Activated T-cell treated with anti-CD3 and anti-CD28 coated beads for 48 hours (primary cell): Measurements from ENCODE around the gene TCTN2.
A peak's percentile ranks its signal among the peaks of the same experiment; 100 is the strongest.

ENCODE experiments used
- DNase-seq: peaks from one replicate; pipeline ENCODE4 v3.0.0-alpha.2; 2020; ENCODE audit warnings: low read depth

TCTN2 gene

DNA sequence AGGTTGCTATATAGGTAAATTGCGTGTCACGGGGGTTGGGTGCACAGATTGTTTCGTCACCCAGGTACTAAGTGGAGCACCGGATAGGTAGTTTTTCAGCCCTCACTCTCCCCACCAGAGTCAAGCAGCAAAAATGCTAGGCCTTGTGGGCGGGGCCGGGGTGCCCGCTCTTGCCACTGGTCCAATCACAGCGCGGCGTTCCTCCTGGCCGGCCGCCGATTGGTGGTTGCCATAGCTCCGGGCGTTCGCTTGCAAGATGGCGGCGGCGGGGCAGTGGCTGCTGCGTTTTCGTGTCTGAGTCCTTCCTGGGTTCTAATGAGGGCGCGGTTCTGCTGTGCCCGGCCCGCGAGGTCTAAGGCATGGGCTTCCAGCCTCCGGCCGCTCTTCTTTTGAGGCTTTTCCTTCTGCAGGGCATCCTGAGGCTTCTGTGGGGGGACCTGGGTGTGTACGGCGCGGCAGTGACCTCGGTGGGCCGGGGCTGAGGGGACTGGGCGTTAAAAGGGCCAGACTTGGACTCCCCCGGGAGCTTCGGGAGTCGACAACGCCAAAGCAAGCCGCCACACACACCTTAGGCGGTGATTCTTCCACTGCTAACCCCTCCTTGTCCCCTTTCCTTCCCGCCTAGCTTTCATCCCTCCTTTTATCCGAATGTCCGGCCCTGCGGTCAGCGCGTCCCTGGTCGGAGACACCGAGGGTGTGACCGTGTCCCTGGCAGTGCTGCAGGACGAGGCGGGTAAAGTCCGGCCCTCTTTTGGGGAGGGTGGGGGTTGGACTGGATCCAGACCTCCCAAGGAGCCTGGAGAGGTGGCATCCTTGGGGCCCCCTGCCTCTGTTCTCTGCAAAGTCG, at the start of gene TCTN2:
TCTN2 (plus strand) TSS at position 232 of the 847 bp plus-strand sequence; CDS start at position 360, 128 bp downstream.
- peak; percentile 93 for DNase-seq

DNA sequence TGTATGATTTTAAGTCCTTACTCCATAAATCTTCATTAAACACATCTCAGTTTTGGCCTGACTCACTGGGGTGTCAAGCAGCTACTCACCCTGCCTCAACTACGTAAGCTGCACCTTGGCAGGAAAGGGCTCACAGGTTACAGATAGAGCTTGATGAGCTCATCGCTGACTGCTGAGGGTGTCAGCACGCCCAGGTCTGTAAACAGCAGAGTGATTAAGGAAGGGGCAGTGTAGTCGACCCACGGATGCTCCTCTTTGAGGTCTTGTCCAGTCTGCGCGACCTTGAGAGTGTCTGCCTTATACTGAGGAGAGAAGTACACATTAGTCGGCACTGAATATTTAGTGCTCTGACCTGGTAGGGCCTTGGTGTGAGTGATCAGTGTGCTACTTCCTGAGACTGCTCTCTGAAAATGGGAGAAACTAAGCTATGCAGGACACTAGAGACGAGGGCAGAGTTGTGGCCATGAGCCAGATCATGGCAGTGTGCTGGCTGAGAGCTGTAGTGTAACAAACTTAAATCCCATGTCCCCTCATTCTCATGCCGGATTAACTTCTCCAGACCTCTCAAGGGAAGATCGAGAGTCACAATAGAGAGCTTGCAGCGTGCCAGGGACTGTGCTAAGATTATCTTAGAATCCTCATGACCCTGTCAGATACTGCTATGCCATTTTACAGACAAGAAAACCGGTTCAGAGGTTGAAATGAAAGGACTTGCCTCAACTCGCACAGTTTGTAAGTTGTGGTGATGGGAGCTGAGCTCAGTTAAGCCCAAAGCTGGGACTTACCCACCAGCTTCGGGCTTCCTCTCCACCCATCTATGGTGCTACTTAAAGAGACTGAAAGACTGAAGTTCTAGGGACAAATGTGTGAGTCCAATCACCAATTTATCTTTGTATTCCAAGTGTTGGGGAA, 49.0 kb upstream of the TCTN2 start:
- DNase-seq, result no peak

- DNase-seq, result peak; percentile 96
Observed at GRCh38 chr12:123633379-123634141, 37.4 kb upstream of the TCTN2 start, which contains the start of the genes EIF2B1 and GTF2H3. TSS of gene EIF2B1 (minus strand) at chr12:123633686. CDS start at chr12:123633557, 129 bp downstream. TSS of gene GTF2H3 (plus strand) at chr12:123633829. CDS start at chr12:123633860, 31 bp downstream.

- DNase-seq, result no peak
Observed at GRCh38 chr12:123634142-123634561, 36.8 kb upstream of the TCTN2 start.

DNA sequence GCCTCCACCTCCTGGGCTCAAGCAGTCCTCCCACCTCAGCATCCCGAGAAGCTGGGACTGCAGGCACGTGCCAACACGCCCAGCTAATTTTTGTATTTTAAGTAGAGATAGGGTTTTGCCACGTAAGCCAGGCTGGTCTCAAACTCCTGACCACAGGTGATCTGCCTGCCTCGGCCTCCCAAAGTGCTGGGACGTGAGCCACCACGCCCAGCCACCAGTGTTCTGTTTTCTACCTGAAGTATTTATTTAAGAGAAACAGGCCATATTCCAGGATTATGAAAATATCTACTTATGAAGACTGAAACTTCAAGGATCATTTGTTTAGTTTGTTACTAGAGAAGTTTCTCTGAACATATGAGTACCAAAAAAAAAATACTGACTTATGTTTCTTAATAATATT, 27.0 kb upstream of the TCTN2 start:
- DNase-seq, result no peak

DNA sequence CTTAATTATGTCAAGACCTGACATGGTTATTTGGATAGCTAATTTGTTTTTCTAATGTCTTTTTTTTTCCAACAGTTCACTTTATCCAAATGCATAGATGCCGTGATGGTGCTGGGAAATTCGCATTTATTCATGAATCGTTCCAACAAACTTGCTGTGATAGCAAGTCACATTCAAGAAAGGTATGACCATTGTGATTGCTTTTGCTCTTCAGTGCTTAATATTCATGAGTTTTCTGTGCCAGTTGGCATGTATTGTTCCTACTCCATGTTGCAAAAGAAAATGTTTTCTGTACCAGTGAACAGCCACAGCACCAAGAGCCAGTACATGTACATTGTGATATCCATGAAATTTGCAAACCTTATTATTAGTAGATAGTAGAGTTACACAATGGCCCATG, 25.5 kb upstream of the TCTN2 start:
- DNase-seq, result no peak

GRCh38 chr12:123645878-123646277, 25.0 kb upstream of the TCTN2 start:
- no peak for DNase-seq

DNA sequence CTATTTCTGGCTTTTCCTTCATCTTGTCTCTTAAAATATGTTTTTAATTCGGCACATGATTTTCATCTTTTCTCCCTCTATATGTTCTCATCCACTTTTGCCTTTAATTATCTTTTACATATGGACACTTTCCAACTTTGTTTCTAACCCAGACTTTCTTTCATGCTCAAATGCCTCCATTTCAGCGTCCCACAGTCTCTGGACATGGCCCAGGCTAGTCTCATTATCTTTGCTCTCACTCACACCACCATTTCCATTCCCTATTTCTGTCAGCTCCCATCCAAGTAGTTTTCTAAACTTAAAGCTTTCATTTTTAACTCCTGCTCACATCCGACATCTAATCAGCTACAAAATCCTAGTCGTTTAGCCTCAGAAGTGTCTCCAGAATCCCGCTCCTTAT, 22.5 kb upstream of the TCTN2 start:
- DNase-seq, result no peak

- DNase-seq, result no peak
Observed at GRCh38 chr12:123654129-123654701, 16.7 kb upstream of the TCTN2 start.

GRCh38 chr12:123655420-123655819, 15.5 kb upstream of the TCTN2 start:
- no peak for DNase-seq

DNA sequence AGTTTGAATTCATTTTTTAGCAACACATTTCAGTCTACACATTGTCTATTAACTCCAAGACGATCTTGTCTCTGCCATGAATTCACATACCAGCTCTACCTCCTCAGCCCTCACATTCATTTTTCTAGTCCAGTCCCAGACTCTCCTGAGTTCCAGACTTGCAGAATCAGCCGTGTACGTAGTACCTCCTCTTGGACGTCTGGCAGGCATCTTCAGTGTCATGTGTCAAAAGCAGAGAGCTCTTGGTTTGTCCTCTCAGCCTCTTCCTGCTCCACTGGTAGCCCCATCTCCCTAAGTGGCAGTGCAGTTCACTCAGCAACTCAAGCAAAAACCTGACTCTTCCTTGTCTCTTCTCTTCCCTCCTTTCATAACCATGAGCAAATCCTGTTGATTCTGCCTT, 14.5 kb upstream of the TCTN2 start:
- no peak for DNase-seq

DNA sequence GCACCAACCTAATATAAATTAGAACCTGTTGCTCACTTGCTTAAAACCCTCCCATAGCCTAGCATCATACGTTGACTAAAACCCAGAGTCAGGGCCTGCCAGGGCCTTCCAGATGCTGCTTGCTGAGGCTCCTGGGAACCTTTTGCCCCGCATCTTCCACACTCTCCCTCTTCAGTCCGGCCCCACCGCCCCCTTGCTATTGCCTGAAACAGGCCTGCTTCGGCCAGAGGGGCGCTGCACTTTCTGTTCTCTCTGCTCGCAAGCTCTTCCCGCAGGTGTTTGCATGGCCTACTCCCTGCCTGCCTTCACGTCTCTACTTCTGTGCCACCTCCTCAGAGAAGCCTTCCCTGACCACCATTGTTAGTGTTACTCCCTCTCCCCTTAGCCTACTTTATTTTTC, 13.7 kb upstream of the TCTN2 start:
- DNase-seq, result no peak

DNA sequence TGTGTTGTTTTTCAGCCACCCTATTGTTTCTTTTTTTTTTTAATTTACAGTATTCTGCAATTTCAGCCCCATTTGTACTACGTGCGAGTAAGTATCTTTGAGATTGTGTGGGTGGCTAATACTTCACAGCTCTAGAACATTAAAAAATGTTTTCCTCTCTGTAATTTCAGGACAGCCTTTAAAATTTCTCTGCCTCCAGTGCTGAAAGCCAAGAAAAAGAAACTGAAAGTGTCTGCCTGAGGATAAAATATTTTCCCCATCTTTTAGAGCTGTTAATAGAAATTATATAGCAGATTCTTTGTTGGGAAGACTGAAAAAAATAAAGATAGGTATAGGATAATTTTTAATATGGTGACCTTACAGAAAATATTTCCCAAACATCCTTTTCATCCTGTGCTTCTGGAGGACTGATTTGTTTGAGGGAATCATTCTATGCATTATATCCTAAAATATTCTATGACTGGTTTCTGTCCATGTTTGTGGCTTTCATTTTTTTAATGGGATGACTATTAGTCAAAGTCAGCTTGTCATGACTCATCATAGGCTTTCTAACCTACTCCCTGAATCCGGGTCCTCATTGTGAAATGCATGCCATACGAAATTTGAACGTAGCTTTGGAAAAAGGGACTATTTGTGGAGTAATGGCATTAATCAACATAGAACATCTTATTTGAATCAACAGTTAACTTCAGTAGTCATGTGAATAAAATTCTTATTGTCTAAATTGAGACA, 10.8 kb upstream of the TCTN2 start:
- DNase-seq, result no peak

DNA sequence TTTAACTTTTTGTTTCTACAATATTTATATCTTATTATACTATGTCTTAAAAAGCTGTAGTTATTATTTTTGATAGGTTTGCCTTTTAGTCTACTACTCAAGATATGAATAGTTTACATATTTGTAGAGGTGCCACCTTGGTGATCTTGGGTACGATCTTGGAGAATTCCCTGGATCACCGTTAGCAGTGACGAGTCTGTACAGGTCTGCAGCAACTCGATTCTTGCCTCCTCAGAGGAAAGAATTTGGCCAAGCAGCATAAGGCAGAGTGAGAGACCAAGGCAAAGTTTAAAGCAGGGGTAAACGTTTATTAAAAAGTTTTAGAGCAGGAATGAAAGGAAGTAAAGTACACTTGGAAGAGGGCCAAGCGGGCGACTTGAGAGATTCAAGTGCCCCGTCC, 3.1 kb upstream of the TCTN2 start:
- DNase-seq, result no peak

DNA sequence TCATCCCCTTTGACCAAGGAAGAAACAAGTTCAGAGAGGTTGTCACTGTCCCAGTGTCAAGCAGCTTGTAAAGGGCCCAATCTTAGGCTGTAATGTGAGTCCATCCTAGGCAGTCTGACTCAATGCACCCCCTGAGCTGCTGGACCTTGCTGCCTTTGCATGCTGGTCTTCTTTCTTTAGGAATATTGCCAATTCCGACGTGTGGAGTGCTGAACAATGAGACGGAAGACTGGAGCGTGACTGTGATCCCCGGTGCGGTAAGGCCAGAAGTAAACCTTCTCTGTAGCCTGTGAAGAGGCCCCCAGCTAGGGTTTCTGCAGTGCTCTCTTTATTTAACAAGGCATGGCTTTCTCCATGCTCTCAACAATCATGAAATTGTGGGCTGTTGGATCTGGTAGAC, 963 bp downstream of the TCTN2 start:
- DNase-seq, result no peak

- no peak for DNase-seq
Observed at GRCh38 chr12:123675436-123675835, 4.5 kb downstream of the TCTN2 start.

DNA sequence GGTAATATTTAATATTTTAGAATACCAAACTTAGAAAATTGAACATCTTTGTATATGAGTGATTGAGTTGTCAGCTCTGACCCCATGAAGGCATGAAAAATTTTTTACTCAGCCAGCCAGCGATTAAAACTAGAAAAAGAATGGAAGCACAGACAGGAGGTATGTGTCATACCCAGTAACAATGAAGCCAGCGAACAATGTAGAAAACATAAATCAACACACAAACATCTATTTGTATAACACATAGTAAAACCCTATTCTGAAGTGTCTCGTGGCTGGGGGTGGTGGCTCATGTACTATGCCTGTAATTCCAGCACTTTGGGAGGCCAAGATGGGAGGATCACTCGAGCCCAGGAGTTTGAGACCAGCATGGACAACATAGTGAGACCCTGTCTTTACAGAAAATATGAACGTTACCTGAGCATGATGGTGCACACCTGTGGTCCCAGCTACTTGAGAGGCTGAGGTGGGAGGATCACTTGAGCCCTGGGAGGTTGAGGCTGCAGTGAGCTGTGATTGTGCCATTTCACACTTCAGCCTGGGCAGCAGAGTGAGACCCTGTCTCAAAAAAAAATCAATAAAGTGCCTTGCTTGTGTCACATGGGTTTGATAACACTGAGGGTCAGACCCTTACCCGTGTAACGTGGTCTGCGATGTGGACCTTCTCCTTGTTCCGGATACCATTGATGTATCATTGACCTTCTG, 5.9 kb downstream of the TCTN2 start:
- no peak for DNase-seq

DNA sequence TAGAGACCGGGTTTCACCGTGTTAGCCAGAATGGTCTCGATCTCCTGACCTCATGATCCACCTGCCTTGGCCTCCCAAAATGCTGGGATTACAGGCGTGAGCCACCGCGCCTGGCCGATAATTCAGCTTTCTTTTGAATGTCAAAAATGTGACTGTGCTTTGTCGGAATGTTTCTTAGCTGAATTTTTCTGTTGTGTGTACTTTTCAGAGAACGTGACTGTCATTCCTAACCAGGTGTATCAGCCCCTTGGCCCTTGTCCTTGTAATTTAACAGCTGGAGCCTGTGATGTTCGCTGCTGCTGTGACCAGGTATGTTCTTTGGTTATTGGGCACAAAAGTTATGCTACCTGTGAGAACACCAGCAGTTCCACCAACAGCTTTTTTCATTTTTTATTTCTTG, 8.1 kb downstream of the TCTN2 start:
- no peak for DNase-seq

GRCh38 chr12:123681605-123682004, 10.7 kb downstream of the TCTN2 start:
- DNase-seq, result no peak

DNA sequence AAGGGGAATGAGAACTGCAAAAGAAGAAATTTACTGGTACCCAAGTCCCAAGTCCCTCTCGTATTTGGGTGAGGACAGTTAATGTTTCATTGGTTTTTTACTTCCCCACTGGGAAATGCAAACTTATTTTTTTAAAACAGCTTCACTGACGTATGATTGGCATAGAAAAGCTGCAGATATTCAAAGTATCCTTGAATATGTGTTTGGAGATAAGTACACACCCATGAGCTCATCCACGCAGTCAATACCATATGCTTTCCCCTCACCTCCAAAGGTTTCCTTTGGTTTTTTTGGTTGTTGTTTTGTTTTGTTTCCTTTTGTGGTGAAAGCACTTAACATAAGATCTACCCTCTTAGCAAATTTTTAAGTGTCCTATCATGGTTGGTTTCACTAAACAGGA, 13.1 kb downstream of the TCTN2 start:
- no peak for DNase-seq
